Stimulated activated CD8-positive, alpha-beta memory T cell treated with anti-CD3 and anti-CD28 coated beads, Interleukin-2, amount 100 ng/mL, for 48 hours (primary cell): Measurements from ENCODE around the gene CDK1.
A peak's percentile ranks its signal among the peaks of the same experiment; 100 is the strongest.

ENCODE experiments used
- DNase-seq, 2 donors: peaks; one replicate each; pipeline ENCODE4 v3.0.0-alpha.2; 2020; ENCODE audit warnings: low read depth in 2 of 2

CDK1 gene

GRCh38 chr10:60778214-60778970, at the start of gene CDK1:
TSS of gene CDK1 (plus strand) at chr10:60778478. CDS start at chr10:60780166, 1,688 bp downstream.
- DNase-seq, result peak; percentile 85 to 90

DNA sequence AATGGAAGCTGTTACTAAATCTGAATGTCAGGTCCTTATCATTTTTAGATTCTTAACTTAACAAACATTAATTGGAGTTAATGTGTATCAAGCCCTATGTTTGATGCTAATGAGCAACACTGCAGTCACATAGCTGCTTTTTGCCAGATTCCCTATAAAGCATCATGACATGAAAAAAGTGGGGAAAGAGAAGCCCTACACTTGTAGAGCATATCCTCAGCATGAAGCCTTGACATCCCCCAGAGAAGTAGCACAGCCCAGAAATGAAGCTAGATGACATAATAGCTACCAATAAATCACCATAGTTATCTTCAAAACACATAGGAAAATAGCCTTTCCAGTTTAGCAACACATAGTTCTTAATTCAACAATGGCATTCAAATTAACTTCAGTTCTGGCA, 49.2 kb upstream of the CDK1 start:
- DNase-seq, result no peak

DNA sequence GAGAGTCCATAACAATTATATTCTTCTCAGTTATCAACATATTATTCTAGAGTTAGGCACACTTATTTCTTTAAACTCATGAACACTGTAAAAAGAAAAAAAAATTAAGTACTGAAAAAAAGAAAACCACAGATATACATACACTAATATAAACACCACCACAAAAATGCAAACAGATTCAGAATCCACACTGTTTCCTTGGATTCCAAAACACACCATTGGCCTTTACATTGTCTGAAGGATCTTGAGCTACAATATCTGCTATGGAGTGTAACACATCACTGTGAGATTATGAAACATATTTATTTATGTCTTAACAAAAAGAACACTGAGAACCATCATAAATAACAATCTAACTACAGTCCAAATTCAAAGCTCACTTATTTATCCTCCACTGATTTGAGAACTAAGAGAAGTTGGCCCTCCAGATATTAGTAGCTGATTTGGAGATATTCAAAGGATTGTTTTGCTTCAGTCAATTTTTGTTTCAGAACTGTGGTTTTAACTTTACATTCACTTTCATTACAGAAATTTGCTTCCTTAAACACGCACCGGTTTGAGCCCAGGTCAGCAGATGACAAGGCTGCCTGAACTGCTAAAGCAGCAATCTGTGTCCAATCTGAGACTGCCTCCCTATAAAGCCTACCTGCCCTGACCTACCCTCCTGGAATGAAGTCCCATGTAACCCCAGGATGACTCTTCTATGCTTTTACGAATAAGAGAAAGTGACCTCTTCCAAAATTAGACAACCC, 47.0 kb upstream of the CDK1 start:
- no peak for DNase-seq

- no peak for DNase-seq
Observed at GRCh38 chr10:60732198-60732806, 46.0 kb upstream of the CDK1 start.

- DNase-seq, result no peak
Observed at GRCh38 chr10:60732807-60733516, 45.3 kb upstream of the CDK1 start.

GRCh38 chr10:60733517-60733822, 44.8 kb upstream of the CDK1 start:
- no peak for DNase-seq

DNA sequence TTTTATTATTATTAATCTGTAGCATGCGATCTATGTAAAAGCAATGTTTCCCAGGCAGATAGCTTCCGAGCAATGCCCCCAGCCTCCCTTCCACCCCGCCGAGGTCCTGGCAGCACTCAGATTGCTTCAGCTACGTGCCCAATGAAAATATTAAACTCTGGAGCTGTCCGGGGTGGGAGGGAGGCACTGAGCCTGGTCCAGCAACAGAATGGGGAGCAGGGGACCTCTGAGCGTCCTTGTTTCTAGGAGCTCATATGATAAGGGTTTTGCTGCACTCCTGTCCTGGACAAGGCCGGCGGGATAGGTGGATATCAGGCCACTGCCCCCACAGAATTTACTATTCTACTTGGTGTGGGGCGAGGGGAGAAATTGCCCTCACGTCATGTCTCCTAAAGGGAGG, 44.5 kb upstream of the CDK1 start:
- DNase-seq, result no peak

GRCh38 chr10:60734226-60734625, 44.1 kb upstream of the CDK1 start:
- DNase-seq, result no peak

GRCh38 chr10:60735244-60735643, 43.0 kb upstream of the CDK1 start:
- no peak for DNase-seq

GRCh38 chr10:60737242-60737641, 41.0 kb upstream of the CDK1 start:
- no peak for DNase-seq

- no peak for DNase-seq
Observed at GRCh38 chr10:60739558-60739957, 38.7 kb upstream of the CDK1 start.

DNA sequence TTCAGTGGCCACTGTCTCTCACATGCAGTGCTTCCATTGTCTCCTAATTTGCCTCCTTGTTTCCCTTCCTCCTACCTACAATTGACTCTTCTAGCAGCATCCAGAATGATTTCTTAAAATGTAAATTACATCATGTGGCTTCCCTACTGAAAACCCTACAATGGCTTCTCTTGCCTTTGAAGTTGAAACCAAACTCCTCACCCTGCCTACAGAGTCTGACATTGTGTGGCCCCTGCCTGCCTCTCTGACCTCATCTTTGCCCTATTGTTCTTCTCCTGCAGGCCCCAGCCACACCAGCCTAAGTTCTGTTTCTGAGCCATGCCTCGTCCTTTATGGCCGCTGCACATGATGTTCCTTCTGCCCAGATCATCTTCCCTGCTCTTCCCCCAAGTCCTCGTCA, 35.8 kb upstream of the CDK1 start:
- no peak for DNase-seq

GRCh38 chr10:60747817-60748469, 30.3 kb upstream of the CDK1 start:
- DNase-seq, result no peak

DNA sequence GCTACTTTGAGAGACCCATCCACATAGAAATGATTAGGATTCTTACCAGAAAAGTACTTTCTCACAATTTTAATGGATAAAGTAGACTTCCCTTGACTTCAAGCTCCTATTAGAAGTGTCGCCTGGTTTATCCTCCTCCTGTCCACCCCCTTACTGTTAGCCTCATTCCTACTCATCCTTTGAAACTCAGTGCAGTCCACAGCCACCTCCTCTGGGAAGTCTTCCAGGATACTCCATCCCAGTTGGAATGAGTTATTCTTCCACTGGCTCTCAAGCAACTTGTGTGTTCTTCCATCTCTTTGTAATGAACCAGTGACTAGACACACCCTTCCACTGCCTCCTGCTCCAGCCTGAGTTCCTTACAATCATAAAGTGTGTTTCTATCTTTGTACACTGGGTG, 25.1 kb upstream of the CDK1 start:
- DNase-seq, result no peak

DNA sequence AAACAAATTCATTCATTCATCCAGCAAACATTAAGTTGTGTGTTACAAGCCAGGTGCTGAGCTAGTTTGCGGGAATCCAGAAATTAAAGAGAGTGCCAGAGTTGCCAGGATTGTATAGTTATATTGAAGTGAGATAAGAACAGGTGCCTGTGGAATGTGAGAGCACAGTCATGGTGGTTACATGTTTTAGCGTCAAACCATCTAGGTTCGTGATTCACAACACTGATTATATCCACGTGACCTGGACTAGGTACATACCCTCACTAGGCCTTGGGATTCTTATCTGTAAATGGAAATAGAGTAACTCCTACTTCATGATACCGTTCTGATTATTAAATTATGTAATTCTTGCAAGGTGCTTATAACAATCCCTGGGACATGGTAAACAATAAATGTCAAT, 24.5 kb upstream of the CDK1 start:
- no peak for DNase-seq

DNA sequence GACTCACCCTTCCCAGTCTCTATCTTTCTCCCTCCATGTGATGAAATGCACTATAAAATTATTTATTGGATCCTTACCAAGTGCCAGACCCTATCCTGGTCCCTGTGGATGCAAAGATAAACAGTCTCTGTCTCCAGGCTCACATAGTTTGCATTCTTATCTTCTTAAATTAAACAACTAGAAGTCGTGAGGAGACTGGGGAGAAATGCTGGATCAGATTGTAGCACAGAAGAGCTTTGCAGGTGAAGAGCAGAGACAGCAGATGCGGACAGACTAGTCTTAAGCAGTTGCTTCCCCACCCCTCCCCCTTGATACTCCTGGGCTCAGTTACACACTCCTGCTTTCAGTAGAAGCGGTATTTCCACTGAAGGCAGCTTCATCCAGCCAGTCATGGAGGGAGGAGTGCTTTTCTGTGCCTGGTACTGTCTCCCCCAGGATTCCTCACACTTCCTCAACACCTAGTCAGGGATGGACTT, 20.8 kb upstream of the CDK1 start:
- DNase-seq, result no peak

- DNase-seq, result no peak
Observed at GRCh38 chr10:60759181-60759580, 19.1 kb upstream of the CDK1 start.

- no peak for DNase-seq
Observed at GRCh38 chr10:60760711-60761210, 17.5 kb upstream of the CDK1 start.

- no peak for DNase-seq
Observed at GRCh38 chr10:60762554-60762953, 15.7 kb upstream of the CDK1 start.

GRCh38 chr10:60767424-60767823, 10.9 kb upstream of the CDK1 start:
- DNase-seq, result no peak

DNA sequence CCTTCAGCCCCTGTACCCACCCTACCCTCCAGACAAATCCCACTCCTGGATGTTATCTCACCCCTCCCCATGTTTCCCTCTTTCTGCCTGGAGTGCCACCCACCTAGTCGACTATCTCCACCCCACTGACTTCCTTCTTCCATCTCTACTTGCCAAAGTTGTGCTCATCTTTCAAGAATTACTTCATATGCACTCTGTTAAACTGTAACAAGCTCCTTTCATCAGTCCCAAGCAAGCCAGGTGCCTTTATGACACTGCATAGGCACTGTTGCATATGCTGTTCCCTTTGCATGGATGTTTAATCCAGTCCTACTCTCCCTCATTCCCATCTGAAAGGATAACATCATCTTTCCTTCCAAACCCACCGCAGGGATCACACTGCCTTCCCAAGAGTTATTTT, 8.9 kb upstream of the CDK1 start:
- DNase-seq, result no peak
